ENCODE data around the gene OARD1. TPM values are rescaled to one million over a fixed set of nuclear protein-coding genes. Genes with fewer than 3 reads are reported as not detected.

OARD1 gene
- total and polyA plus RNA-seq, 2 of the 8 experiments (the other 6 are each of a cell fraction or from before 2014, with no cell fraction given), result 16.8 to 35.8 TPM

- no peak for FAIRE-seq
- TF ChIP-seq TCF12 (IDR thresholded peaks at IDR 0.05; ENCODE audit: low read depth, low read length), result no peak
- TF ChIP-seq EP300 (IDR thresholded peaks at IDR 0.05; ENCODE audit: borderline replicate concordance in 1 of 2, low read depth in 2 of 2, low read length in 2 of 2), result no peak
- TF ChIP-seq JUND (IDR thresholded peaks at IDR 0.05; ENCODE audit: low read length), result no peak
- TF ChIP-seq CTBP2 (IDR thresholded peaks at IDR 0.05; ENCODE audit: borderline replicate concordance, insufficient read depth, insufficient read length, low read length), result no peak
- no peak for TF ChIP-seq USF2 (IDR thresholded peaks at IDR 0.05; ENCODE audit: low read length)
- no peak for TF ChIP-seq EZH2 (IDR thresholded peaks at IDR 0.05; ENCODE audit: low read depth, low read length, severe bottlenecking)
- no peak for TF ChIP-seq FOSL1 (IDR thresholded peaks at IDR 0.05; ENCODE audit: insufficient read depth, low read depth, low read length)
- no peak for TF ChIP-seq CBX5 (IDR thresholded peaks at IDR 0.05; ENCODE audit: low read depth, low read length)
- TF ChIP-seq POLR2A (IDR thresholded peaks at IDR 0.05; ENCODE audit: control extremely low read depth in 1 of 2, low read depth in 2 of 2, low read length in 2 of 2), result no peak
- no peak for TF ChIP-seq CREB1 (IDR thresholded peaks at IDR 0.05)
- no peak for TF ChIP-seq KDM1A (IDR thresholded peaks at IDR 0.05; ENCODE audit: borderline replicate concordance, low read length)
- no peak for TF ChIP-seq CEBPB (IDR thresholded peaks at IDR 0.05; ENCODE audit: low read depth, low read length)
- TF ChIP-seq NRF1 (IDR thresholded peaks at IDR 0.05; ENCODE audit: low read depth, low read length), result no peak
Observed at GRCh38 chr6:41111017-41111416, 38.9 kb upstream of the OARD1 start.

More at GRCh38 chr6:41111017-41111416, 38.9 kb upstream of the OARD1 start:
- Histone ChIP-seq H2BK120ac (replicated peaks; ENCODE audit: low read depth, low read length) (no peak overlapping the region), H2AK5ac (ENCODE audit: low read depth, low read length) (no peak overlapping the region), H3K4ac (replicated peaks; ENCODE audit: insufficient read length, low read depth, low read length) (no peak overlapping the region), H4K8ac (ENCODE audit: extremely low read depth, insufficient read depth, low read length) (no peak overlapping the region), H3K27me3 (replicated peaks in 1 of 4; ENCODE audit: control insufficient read depth in 3 of 4, extremely low read depth in 1 of 4, insufficient read depth in 3 of 4, low read length in 3 of 4) (peaks cover 0 to 1% (median 0%) of the 10 kb centered on the region in 4 experiments; a peak in 1 of 7 replicates), H4K5ac (ENCODE audit: insufficient read length, low read depth, low read length) (no peak overlapping the region), H2BK12ac (ENCODE audit: low read depth, low read length) (no peak overlapping the region), H2BK5ac (ENCODE audit: low read depth, low read length) (no peak overlapping the region), H3K4me1 (replicated peaks in 1 of 4; ENCODE audit: control insufficient read depth in 3 of 4, insufficient read depth in 4 of 4, low read length in 3 of 4) (no peaks in the 10 kb centered on the region), H3K4me2 (ENCODE audit: insufficient read depth in 1 of 2, low read depth in 2 of 2, low read length in 2 of 2) (no peak overlapping the region), H3K14ac (ENCODE audit: insufficient read length) (no peak overlapping the region), H4K20me1 (replicated peaks in 1 of 2; ENCODE audit: control insufficient read depth in 1 of 2, insufficient read depth in 2 of 2, low read length in 2 of 2) (no peaks in the 10 kb centered on the region), H3K18ac (ENCODE audit: extremely low read depth, low read length) (no peak overlapping the region), H2BK15ac (ENCODE audit: low read length) (no peak overlapping the region), H3K79me2 (ENCODE audit: control insufficient read depth in 1 of 2, insufficient read depth in 2 of 2, low read length in 2 of 2) (no peaks in the 10 kb centered on the region), H3K9me3 (ENCODE audit: insufficient read depth in 2 of 2, low read depth in 1 of 2, low read length in 1 of 2) (no peaks in the 10 kb centered on the region), H3K79me1 (ENCODE audit: low read depth, low read length) (no peaks in the 10 kb centered on the region), H3K36me3 (ENCODE audit: control insufficient read depth in 2 of 4, insufficient read depth in 4 of 4, low read length in 3 of 4) (no peaks in the 10 kb centered on the region), H3K9ac (replicated peaks in 1 of 4; ENCODE audit: extremely low read depth in 1 of 4, low read depth in 3 of 4, low read length in 3 of 4) (no peak overlapping the region; a peak in 1 of 7 replicates), H2BK20ac (ENCODE audit: low read length) (no peak overlapping the region), H4K91ac (replicated peaks; ENCODE audit: insufficient read length, low read length) (no peak overlapping the region), H3K23me2 (ENCODE audit: low read depth, low read length) (no peaks in the 10 kb centered on the region), H3K27ac (ENCODE audit: low read depth, low read length) (no peak overlapping the region), H3K4me3 (ENCODE audit: extremely low read depth in 1 of 4, insufficient read depth in 2 of 4, low read depth in 3 of 4, low read length in 4 of 4) (no peak overlapping the region), H3K23ac (ENCODE audit: insufficient read length) (no peak overlapping the region), H3K56ac (replicated peaks; ENCODE audit: insufficient read length, low read depth, low read length) (no peak overlapping the region), H2AFZ (ENCODE audit: low read length) (no peak overlapping the region)
- ChIA-PET POLR2A (ENCODE audit: partially characterized antibody) (no interaction called here), CTCF (ENCODE audit: partially characterized antibody) (interaction anchor here (0.7 to 2.4 kb wide), 4 partner anchors 9 to 86 kb away, joined by 3 to 9 read pairs (median 3); no protein-coding TSS in a partner anchor)
- WGBS, 2 experiments (ENCODE audit: extremely low coverage in 1 of 2, insufficient coverage in 1 of 2, insufficient read length in 1 of 2, insufficient replicate concordance in 2 of 2, low coverage in 1 of 2, low lambda C conversion rate in 2 of 2, missing lambda C conversion rate in 1 of 2), result 89% methylated on average over 3 of the region's 3 CpGs; no CpG with 5 or more reads in 1 of the 2 experiments
- no peak for DNase-seq (ENCODE audit: low read depth in 1 of 2, low spot score in 2 of 2)
